Spleen (tissue), 7 donors: ENCODE data around the gene BNC1.

Source experiments
- CTCF ChIP-seq, 11 experiments: fragments of 200-600 bp in 7 of 11; fragments of 450-650 bp in 4 of 11; sonication (generic) in 4 of 11; IDR thresholded peaks in 8 of 11; conservative IDR thresholded peaks in 3 of 11; 1 replicate in 7 of 11; 2 replicates in 4 of 11; pipeline versions ENCODE4 v1.4.0 to v1.8.0; 2016 to 2021; ENCODE audit warnings: antibody characterized with exemption in 11 of 11, inconsistent platforms in 4 of 11, mild to moderate bottlenecking in 1 of 11
- POLR2A ChIP-seq, 3 donors: fragments of 450-650 bp; IDR thresholded peaks; one replicate each; pipeline ENCODE4 v1.5.1; 2017; ENCODE audit warnings: antibody characterized with exemption in 3 of 3, mild to moderate bottlenecking in 1 of 3
- POLR2AphosphoS5 ChIP-seq, 3 donors: sonication (generic); formaldehyde crosslinking; IDR thresholded peaks; one replicate each; pipeline ENCODE4 v1.5.1; 2017; ENCODE audit warnings: antibody characterized with exemption in 3 of 3
- donor health status: DM: no; HTN: no; CAD: no; lungs with moderate emphysema.
- donor health status: DM: no; HTN: no; CAD: no.
- donor health status: DM: no; HTN: no; CAD: no.

GRCh38 chr15:83305704-83306291, 21.3 kb upstream of the BNC1 start:
- no peak for TF ChIP-seq POLR2AphosphoS5 (IDR thresholded peaks at IDR 0.05)
- TF ChIP-seq CTCF (IDR thresholded peaks at IDR 0.05 in 8 of 11, conservative IDR thresholded peaks at IDR 0.05 in 3 of 11), result no peak
- no peak for TF ChIP-seq POLR2A (IDR thresholded peaks at IDR 0.05)
